Measurements from ENCODE around the gene TUBAL3.

The TUBAL3 gene

GRCh38 chr10:5400468-5401240 is 4.0 kb downstream of the TUBAL3 start:
- DNase-seq (ENCODE audit: low read depth in 2 of 2): no peak
- H3K4me3 ChIP-seq (replicated peaks in 1 of 2; ENCODE audit: low read depth in 2 of 2, low read length in 2 of 2): no peak overlapping the region
- TF ChIP-seq CTCF (IDR thresholded peaks at IDR 0.05; ENCODE audit: low read depth, low read length): no peak

DNA sequence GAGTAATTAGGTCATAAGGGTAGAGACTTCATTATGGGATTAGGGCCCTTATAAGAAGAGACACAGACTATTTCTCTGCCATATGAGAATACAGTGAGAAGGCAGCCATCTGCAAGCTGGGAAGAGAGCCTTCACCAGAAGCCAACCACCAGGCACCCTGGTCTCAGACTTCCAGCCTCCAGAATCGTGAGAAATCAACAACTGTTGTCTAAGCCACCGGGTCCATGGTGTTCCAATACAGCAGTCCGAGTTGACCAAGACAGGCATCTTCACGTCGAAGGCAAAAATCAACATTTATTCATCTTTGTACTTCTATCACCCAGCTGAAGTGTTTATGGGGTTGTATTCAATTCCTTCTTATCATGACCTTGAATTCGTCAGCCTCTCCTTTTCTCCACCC is 5.3 kb downstream of the TUBAL3 start:
- DNase-seq (ENCODE audit: low read depth in 2 of 2): no peak
- no peak for TF ChIP-seq CTCF (IDR thresholded peaks at IDR 0.05; ENCODE audit: low read depth, low read length)
- H3K4me3 ChIP-seq (replicated peaks in 1 of 2; ENCODE audit: low read depth in 2 of 2, low read length in 2 of 2): no peak overlapping the region

DNA sequence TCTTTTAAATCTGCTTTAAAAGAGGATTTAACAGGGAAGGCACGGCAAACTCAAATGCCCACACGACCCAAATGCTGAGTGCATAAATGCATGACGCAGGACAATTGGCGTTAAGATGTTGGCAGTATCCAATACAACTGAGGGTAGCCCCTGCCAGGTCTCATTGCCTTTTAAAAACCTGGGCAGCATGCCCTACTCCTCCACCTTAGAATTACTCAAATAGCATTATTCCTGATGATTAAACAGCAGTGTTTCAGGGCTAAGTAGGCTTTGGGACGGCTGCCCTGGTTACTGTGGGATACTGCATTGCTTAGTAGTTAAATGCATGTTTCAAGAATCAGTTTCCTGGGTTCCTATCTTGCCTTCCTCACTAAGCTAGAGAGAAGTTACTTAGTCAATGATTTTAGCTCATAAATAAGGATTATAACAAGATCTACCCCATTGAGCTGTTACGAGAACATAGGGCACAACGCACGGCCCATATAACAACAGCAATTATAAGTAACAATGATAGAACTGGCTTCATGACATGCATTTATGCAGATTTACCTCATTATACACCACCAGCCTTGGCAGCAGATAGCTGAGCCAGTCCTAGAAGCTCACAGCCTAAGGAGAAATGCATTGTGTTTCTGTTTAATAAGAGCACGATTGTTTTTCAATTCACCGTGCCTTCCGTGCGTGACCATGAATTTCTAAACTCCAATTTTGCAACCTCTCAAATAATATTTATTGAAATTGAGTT is 7.9 kb downstream of the TUBAL3 start:
- no peak for TF ChIP-seq CTCF (IDR thresholded peaks at IDR 0.05; ENCODE audit: low read depth, low read length)
- H3K4me3 ChIP-seq (replicated peaks in 1 of 2; ENCODE audit: low read depth in 2 of 2, low read length in 2 of 2): no peak overlapping the region
- no peak for DNase-seq (ENCODE audit: low read depth in 2 of 2)

- no peak for TF ChIP-seq CTCF (IDR thresholded peaks at IDR 0.05; ENCODE audit: low read depth, low read length)
- DNase-seq (ENCODE audit: low read depth in 2 of 2): no peak
- H3K4me3 ChIP-seq (replicated peaks in 1 of 2; ENCODE audit: low read depth in 2 of 2, low read length in 2 of 2): no peak overlapping the region
Observed at GRCh38 chr10:5395168-5395567, 9.5 kb downstream of the TUBAL3 start.

GRCh38 chr10:5393529-5393928 is 11.1 kb downstream of the TUBAL3 start:
- TF ChIP-seq CTCF (IDR thresholded peaks at IDR 0.05; ENCODE audit: low read depth, low read length): no peak
- no peak overlapping the region for H3K4me3 ChIP-seq (replicated peaks in 1 of 2; ENCODE audit: low read depth in 2 of 2, low read length in 2 of 2)
- DNase-seq (ENCODE audit: low read depth in 2 of 2): no peak

- no peak overlapping the region for H3K4me3 ChIP-seq (replicated peaks in 1 of 2; ENCODE audit: low read depth in 2 of 2, low read length in 2 of 2)
- TF ChIP-seq CTCF (IDR thresholded peaks at IDR 0.05; ENCODE audit: low read depth, low read length): no peak
- DNase-seq (ENCODE audit: low read depth in 2 of 2): no peak
Observed at GRCh38 chr10:5391790-5392189, 12.8 kb downstream of the TUBAL3 start.
